Epithelial cell of proximal tubule (primary cell): ENCODE data around the gene CD82. TPM values are rescaled to one million over a fixed set of nuclear protein-coding genes. Genes with fewer than 3 reads are reported as not detected.

ENCODE experiments used
- DNase-seq: peaks from one replicate; pipeline ENCODE4 v3.0.0-alpha.2; 2011; ENCODE audit warnings: low read depth
- H3K4me3 ChIP-seq: 2 replicates; pipeline ENCODE4 v1.5.1; 2011; ENCODE audit warnings: low read depth, mild to moderate bottlenecking, low read length
- total RNA-seq: library from RNA; depleted of rRNA; stranded (reverse); fragments of >200 nt; gene quantifications from 2 replicates; pipeline ENCODE4 v1.2.3, GENCODE V29; 2015
- TF ChIP-seq, protein P1 (sequence below): conservative IDR thresholded peaks from 2 replicates; pipeline ENCODE4 v1.5.1; 2012; ENCODE audit warnings: low read depth, mild to moderate bottlenecking, low read length

Gene CD82
- total RNA-seq, 1 donor from 2014 or later = 14.2 TPM

DNA sequence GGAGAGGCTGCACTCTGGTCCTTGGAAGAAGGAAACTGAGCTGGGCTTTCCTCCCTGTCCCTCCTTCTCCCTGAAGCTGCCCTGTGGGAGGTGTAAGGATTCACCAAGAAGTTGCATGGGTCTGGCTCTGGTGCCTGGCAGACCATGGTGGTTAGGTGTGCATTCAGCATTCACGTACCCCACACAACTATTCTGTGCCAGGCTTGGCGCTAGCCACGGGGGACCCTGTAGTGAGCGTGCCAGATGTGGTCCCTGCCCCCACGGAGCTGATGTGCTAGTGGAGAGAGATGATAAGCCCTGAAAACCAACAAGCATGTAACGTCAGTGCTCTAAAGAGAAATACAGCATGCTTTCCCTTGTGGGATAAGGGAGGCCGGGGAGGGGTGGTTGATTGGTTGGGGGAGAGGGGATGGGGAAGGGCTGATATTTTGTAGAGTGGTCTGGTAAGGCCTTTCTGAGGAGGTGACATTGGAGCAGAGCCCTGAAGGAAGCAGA is 48.9 kb downstream of the CD82 start:
- no peak overlapping the region for H3K4me3 ChIP-seq
- DNase-seq = no peak
- TF ChIP-seq, protein P1, sequence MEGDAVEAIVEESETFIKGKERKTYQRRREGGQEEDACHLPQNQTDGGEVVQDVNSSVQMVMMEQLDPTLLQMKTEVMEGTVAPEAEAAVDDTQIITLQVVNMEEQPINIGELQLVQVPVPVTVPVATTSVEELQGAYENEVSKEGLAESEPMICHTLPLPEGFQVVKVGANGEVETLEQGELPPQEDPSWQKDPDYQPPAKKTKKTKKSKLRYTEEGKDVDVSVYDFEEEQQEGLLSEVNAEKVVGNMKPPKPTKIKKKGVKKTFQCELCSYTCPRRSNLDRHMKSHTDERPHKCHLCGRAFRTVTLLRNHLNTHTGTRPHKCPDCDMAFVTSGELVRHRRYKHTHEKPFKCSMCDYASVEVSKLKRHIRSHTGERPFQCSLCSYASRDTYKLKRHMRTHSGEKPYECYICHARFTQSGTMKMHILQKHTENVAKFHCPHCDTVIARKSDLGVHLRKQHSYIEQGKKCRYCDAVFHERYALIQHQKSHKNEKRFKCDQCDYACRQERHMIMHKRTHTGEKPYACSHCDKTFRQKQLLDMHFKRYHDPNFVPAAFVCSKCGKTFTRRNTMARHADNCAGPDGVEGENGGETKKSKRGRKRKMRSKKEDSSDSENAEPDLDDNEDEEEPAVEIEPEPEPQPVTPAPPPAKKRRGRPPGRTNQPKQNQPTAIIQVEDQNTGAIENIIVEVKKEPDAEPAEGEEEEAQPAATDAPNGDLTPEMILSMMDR = no peak

DNA sequence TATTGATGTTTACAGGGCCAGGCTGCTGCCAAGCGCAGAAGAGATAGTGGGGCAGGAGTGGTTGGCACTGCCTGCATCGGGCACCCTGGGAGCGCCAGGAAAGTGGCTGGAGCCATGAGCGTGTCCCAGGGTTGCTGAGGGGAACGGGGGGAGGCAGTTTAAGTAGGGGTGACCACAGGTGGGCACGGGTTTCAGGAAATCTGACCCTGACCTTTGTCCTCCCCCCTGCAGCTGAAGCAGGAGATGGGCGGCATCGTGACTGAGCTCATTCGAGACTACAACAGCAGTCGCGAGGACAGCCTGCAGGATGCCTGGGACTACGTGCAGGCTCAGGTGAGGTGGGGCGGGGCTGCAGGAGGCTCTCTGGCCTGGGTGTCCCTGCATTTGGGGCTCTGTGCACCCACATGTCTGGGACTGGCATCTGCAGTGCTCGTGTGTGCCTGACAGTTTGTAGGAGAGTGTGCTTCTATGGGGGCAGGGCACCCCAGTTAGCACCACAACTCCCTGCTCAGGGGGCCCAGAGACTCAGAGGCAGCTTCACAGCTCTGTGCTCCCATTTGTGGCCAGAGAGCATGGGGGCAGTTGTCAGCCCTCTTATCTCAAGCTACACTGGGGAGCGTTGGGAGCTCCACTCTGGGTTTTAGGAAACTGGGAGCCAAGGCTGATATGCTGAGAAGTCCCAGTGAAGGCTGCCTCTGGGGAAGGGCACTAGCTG is 49.7 kb downstream of the CD82 start:
- no peak for DNase-seq
- TF ChIP-seq, protein P1 = no peak
- H3K4me3 ChIP-seq = no peak overlapping the region

- TF ChIP-seq, protein P1 = no peak
- H3K4me3 ChIP-seq = no peak overlapping the region
- DNase-seq = no peak
Observed at GRCh38 chr11:44615913-44616791, 50.7 kb downstream of the CD82 start.

GRCh38 chr11:44617671-44618461 is 52.4 kb downstream of the CD82 start:
- TF ChIP-seq, protein P1 = no peak
- no peak for DNase-seq
- no peak overlapping the region for H3K4me3 ChIP-seq

GRCh38 chr11:44618561-44619425 is 53.3 kb downstream of the CD82 start:
- no peak for DNase-seq
- TF ChIP-seq, protein P1 = no peak
- no peak overlapping the region for H3K4me3 ChIP-seq

GRCh38 chr11:44620328-44620725 is 54.9 kb downstream of the CD82 start:
- TF ChIP-seq, protein P1 = no peak
- no peak overlapping the region for H3K4me3 ChIP-seq
- DNase-seq = no peak
